MCF 10A (cell line): ENCODE measurements around the gene RARS1. TPM values are rescaled to one million over a fixed set of nuclear protein-coding genes. Genes with fewer than 3 reads are reported as not detected.
A peak's percentile ranks its signal among the peaks of the same experiment; 100 is the strongest.

ENCODE experiments used
- BruUV-seq: library from RNA; stranded (reverse); fragments of 400-500 nt; replicated peaks from 2 replicates; lab custom pipeline; 2021; lab: Mats Ljungman, UMichigan
- CTCF ChIA-PET: fragments of 300-600 bp; sonication (Branson Sonifier 250); formaldehyde crosslinking; extraction: SDS; loops from one replicate; lab custom pipeline; 2021; ENCODE audit warnings: antibody characterized with exemption, inconsistent platforms; lab: Yijun Ruan, JAX
- POLR2A ChIA-PET: fragments of 300-600, 350-650 bp; sonication (Branson Sonifier 250); formaldehyde crosslinking; extraction: SDS; loops from one replicate; lab custom pipeline; 2020; ENCODE audit warnings: antibody characterized with exemption, inconsistent platforms; lab: Yijun Ruan, JAX
- DNase-seq: peaks from one replicate; pipeline ENCODE4 v3.0.0-alpha.2; 2018; ENCODE audit not compliant: unreplicated experiment
- H3K27ac Mint-ChIP-seq: one replicate; pipeline ENCODE4 v1.8.0; 2022; ENCODE audit warnings: mild to moderate bottlenecking, low read depth, mixed read lengths; ENCODE audit not compliant: unreplicated experiment
- H3K27me3 Mint-ChIP-seq: one replicate; pipeline ENCODE4 v1.8.0; 2022; ENCODE audit warnings: mixed read lengths; ENCODE audit not compliant: insufficient read depth, unreplicated experiment
- H3K36me3 Mint-ChIP-seq: one replicate; pipeline ENCODE4 v1.8.0; 2022; ENCODE audit warnings: mild to moderate bottlenecking, moderate library complexity, mixed read lengths; ENCODE audit not compliant: insufficient read depth, unreplicated experiment
- H3K4me1 Mint-ChIP-seq: one replicate; pipeline ENCODE4 v1.8.0; 2022; ENCODE audit warnings: mixed read lengths; ENCODE audit not compliant: insufficient read depth, unreplicated experiment
- H3K4me3 Mint-ChIP-seq: one replicate; pipeline ENCODE4 v1.8.0; 2022; ENCODE audit warnings: mild to moderate bottlenecking, moderate library complexity, mixed read lengths; ENCODE audit not compliant: unreplicated experiment
- H3K9me3 Mint-ChIP-seq: one replicate; pipeline ENCODE4 v1.8.0; 2022; ENCODE audit warnings: mixed read lengths; ENCODE audit not compliant: unreplicated experiment
- CTCF ChIP-seq: fragments of 200-600 bp; IDR thresholded peaks from one replicate; pipeline ENCODE4 v1.8.0; 2022; ENCODE audit warnings: antibody characterized with exemption, mild to moderate bottlenecking; ENCODE audit not compliant: unreplicated experiment
- intact Hi-C: fragments of 100-400 bp; cut with micrococcal nuclease; formaldehyde crosslinking; loops from 2 replicates; pipeline ENCODE4 v1.14.1; 2022
- total RNA-seq: library from RNA; stranded (reverse); gene quantifications from 2 replicates; pipeline ENCODE4 v1.2.3, GENCODE V29; 2022

Gene RARS1
- total RNA-seq, 1 experiment from 2014 or later, result 127 TPM

- H3K36me3 Mint-ChIP-seq, result no peaks in the 10 kb centered on the region
- no TSS peak for BruUV-seq
- H3K9me3 Mint-ChIP-seq, result peaks cover 8% of the 10 kb centered on the region
- H3K27ac Mint-ChIP-seq, result no peak within 1 kb of the TSS
- DNase-seq, result peak; percentile 29
- ChIA-PET POLR2A (no interaction called here), CTCF (interaction anchor here (0.5 kb wide), 1 partner anchor 1013 kb away, joined by 3 read pairs; no protein-coding TSS in a partner anchor)
- intact Hi-C loops, result no loop called here
- no peak for TF ChIP-seq CTCF
- H3K4me3 Mint-ChIP-seq, result no peak within 1 kb of the TSS
- H3K27me3 Mint-ChIP-seq, result no peaks in the 10 kb centered on the region
- H3K4me1 Mint-ChIP-seq, result no peaks in the 10 kb centered on the region
These were observed 42.5 kb downstream of the RARS1 start, which contains the start of gene FBLL1 for GRCh38 chr5:168528521-168529373. Gene FBLL1 (plus strand): TSS chr5:168529305. CDS start chr5:168529505, 200 bp downstream.

GRCh38 chr5:168529374-168530234 lies 43.3 kb downstream of the RARS1 start:
- DNase-seq, result no peak
- intact Hi-C loops, result no loop called here
- ChIA-PET CTCF (no interaction called here), POLR2A (no interaction called here)
- H3K9me3 Mint-ChIP-seq, result peaks cover 8% of the 10 kb centered on the region
- TF ChIP-seq CTCF, result no peak
- H3K27me3 Mint-ChIP-seq, result no peaks in the 10 kb centered on the region
- H3K36me3 Mint-ChIP-seq, result no peaks in the 10 kb centered on the region
- BruUV-seq, result no TSS peak
- H3K4me3 Mint-ChIP-seq, result no peak overlapping the region
- no peak overlapping the region for H3K27ac Mint-ChIP-seq
- no peaks in the 10 kb centered on the region for H3K4me1 Mint-ChIP-seq

- intact Hi-C loops, result no loop called here
- Mint-ChIP-seq H3K27ac (no peak overlapping the region), H3K4me3 (no peak overlapping the region), H3K9me3 (peaks cover 8% of the 10 kb centered on the region), H3K27me3 (no peaks in the 10 kb centered on the region), H3K36me3 (no peaks in the 10 kb centered on the region), H3K4me1 (no peaks in the 10 kb centered on the region)
- ChIA-PET CTCF (no interaction called here), POLR2A (no interaction called here)
- no TSS peak for BruUV-seq
- DNase-seq, result no peak
- no peak for TF ChIP-seq CTCF
These were observed 44.4 kb downstream of the RARS1 start for GRCh38 chr5:168530621-168531150.

- no peaks in the 10 kb centered on the region for H3K36me3 Mint-ChIP-seq
- peaks cover 8% of the 10 kb centered on the region for H3K9me3 Mint-ChIP-seq
- no peak overlapping the region for H3K27ac Mint-ChIP-seq
- BruUV-seq, result no TSS peak
- CTCF ChIA-PET, result no interaction called here
- POLR2A ChIA-PET, result no interaction called here
- H3K4me1 Mint-ChIP-seq, result no peaks in the 10 kb centered on the region
- intact Hi-C loops, result no loop called here
- DNase-seq, result no peak
- TF ChIP-seq CTCF, result no peak
- H3K27me3 Mint-ChIP-seq, result no peaks in the 10 kb centered on the region
- no peak overlapping the region for H3K4me3 Mint-ChIP-seq
These were observed 44.9 kb downstream of the RARS1 start for GRCh38 chr5:168531191-168531590.
